OCI-LY7 (cell line): ENCODE data around the gene FLVCR2.

Source experiments
- EZH2phosphoT487 ChIP-seq: fragments of 200-600 bp; sonication (generic); IDR thresholded peaks from 2 replicates; pipeline ENCODE4 v1.6.1; 2018; ENCODE audit warnings: low read depth, borderline replicate concordance, mild to moderate bottlenecking, mixed run types, antibody characterized with exemption, low read length, moderate library complexity, mixed read lengths
- TF ChIP-seq, protein P1 (sequence below): fragments of 200-600 bp; sonication (generic); conservative IDR thresholded peaks from 2 replicates; pipeline ENCODE4 v1.5.1; 2014; ENCODE audit warnings: mild to moderate bottlenecking, antibody characterized with exemption, low read length, moderate library complexity, mixed read lengths

DNA sequence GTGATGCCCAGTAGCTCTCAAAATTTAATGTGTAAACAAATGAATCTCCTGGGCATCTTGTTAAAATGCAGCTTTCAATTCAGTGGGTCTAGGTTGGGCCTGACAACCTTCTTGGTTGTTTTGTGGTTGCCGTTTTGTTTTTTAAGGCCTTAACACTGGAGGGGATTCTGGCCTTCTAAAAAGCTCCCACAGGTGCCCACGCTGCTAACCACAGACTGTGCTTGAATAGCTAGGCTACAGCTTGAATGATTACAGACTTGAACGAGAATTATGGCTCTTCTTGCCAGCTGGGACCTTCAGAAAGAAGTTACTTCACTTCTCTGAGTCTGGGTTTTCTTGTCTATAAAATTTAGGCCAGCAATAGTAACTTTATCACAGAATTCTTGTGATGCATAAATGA, 1.3 kb upstream of the FLVCR2 start:
- TF ChIP-seq, protein P1, sequence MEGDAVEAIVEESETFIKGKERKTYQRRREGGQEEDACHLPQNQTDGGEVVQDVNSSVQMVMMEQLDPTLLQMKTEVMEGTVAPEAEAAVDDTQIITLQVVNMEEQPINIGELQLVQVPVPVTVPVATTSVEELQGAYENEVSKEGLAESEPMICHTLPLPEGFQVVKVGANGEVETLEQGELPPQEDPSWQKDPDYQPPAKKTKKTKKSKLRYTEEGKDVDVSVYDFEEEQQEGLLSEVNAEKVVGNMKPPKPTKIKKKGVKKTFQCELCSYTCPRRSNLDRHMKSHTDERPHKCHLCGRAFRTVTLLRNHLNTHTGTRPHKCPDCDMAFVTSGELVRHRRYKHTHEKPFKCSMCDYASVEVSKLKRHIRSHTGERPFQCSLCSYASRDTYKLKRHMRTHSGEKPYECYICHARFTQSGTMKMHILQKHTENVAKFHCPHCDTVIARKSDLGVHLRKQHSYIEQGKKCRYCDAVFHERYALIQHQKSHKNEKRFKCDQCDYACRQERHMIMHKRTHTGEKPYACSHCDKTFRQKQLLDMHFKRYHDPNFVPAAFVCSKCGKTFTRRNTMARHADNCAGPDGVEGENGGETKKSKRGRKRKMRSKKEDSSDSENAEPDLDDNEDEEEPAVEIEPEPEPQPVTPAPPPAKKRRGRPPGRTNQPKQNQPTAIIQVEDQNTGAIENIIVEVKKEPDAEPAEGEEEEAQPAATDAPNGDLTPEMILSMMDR: no peak
- TF ChIP-seq EZH2phosphoT487: no peak
